ENCODE data around the gene SYNGAP1.

- TF ChIP-seq KAT8 (IDR thresholded peaks at IDR 0.05; ENCODE audit: low read depth) (no peak), KLF1 (tag; IDR thresholded peaks at IDR 0.05) (no peak), EZH2 (IDR thresholded peaks at IDR 0.05; ENCODE audit: borderline replicate concordance, low read depth, low read length) (no peak), RFX5 (IDR thresholded peaks at IDR 0.05; ENCODE audit: low read depth, low read length) (no peak), ZBTB11 (CRISPR knock-in tag; IDR thresholded peaks at IDR 0.05) (no peak), PREB (CRISPR knock-in tag; IDR thresholded peaks at IDR 0.05) (no peak)
These were observed 30.6 kb downstream of the SYNGAP1 start for GRCh38 chr6:33450434-33450833.
